Psoas muscle (tissue), 8 donors: ENCODE results near the gene ULK4. TPM values are rescaled to one million over a fixed set of nuclear protein-coding genes. Genes with fewer than 3 reads are reported as not detected.

ENCODE experiments used
- ATAC-seq, 4 donors: fragments of 200-7000 bp; cut with Tn5 transposase; one replicate each; pipeline ENCODE4 v1.9.1; 2020; ENCODE audit warnings: moderate library complexity in 3 of 4, mild to moderate bottlenecking in 2 of 4
- DNase-seq, 2 donors: peaks; one replicate each; pipeline ENCODE4 v3.0.0-alpha.2; 2020
- H3K27ac ChIP-seq: fragments of 200-600 bp; one replicate; pipeline ENCODE4 v1.8.0; 2022
- H3K27me3 ChIP-seq, 3 donors: fragments of 200-600 bp in 1 of 3; one replicate each; pipeline versions ENCODE4 v1.6.1 to v1.8.0; 2013 to 2022; ENCODE audit warnings: low read length in 2 of 3, mild to moderate bottlenecking in 2 of 3, moderate library complexity in 1 of 3; ENCODE audit not compliant: insufficient read depth in 3 of 3
- H3K36me3 ChIP-seq, 2 donors: fragments of 200-600 bp in 1 of 2; one replicate each; pipeline versions ENCODE4 v1.6.1 to v1.8.0; 2013 to 2022; ENCODE audit warnings: low read depth in 1 of 2, mild to moderate bottlenecking in 1 of 2, moderate library complexity in 1 of 2; ENCODE audit not compliant: insufficient read depth in 1 of 2
- H3K4me1 ChIP-seq: fragments of 200-600 bp; one replicate; pipeline ENCODE4 v1.8.0; 2022
- H3K4me3 ChIP-seq: fragments of 200-600 bp; one replicate; pipeline ENCODE4 v1.8.0; 2022; ENCODE audit warnings: mild to moderate bottlenecking
- H3K9me3 ChIP-seq: fragments of 200-600 bp; one replicate; pipeline ENCODE4 v1.8.0; 2022
- CTCF ChIP-seq: fragments of 200-600 bp; IDR thresholded peaks from one replicate; pipeline ENCODE4 v1.8.0; 2022; ENCODE audit warnings: antibody characterized with exemption
- WGBS, 3 donors: extraction: QIAGEN DNeasy Blood & Tissue Kit; methylation state at CpG; one replicate each; pipeline versions ENCODE4 v1.1.6 to v1.1.7; 2013; 5-methylcytosine and 5-hydroxymethylcytosine counted together
- intact Hi-C, 2 donors: fragments of 100-400 bp; cut with DNase I; formaldehyde crosslinking; loops; one replicate each; pipeline versions ENCODE4 v1.11.0 to v1.14.2; 2022
- polyA plus RNA-seq, 3 donors: library from polyadenylated mRNA; stranded (reverse); fragments of 200-250 nt; gene quantifications; one replicate each; pipeline ENCODE4 v1.2.3, GENCODE V29; 2013
- total RNA-seq, 4 donors: library from RNA; stranded (reverse); fragmentation: NEBNext Ultra II Directional in 2 of 4; extraction: Animal tissue kit (Norgen Biotek cat#: 25700) in 2 of 4; gene quantifications; one replicate each; pipeline versions ENCODE4 v1.2.1 to v1.2.4, GENCODE V29; 2021 to 2023
- donor health status: healthy with polysubstance abuse.
- donor health status: DM: no; HTN: no; CAD: no; lungs with moderate emphysema.
- donor health status: Bipolar disorder and iron deficiency.
- donor health status: healthy.
- donor health status: DM: yes; HTN: yes; CAD: no.
- donor health status: DM: no; HTN: no; CAD: no.
- donor health status: DM: no; HTN: no; CAD: no.
- donor health status: DM: yes; HTN: yes; CAD: no.

Gene ULK4
- total and polyA plus RNA-seq, 7 donors = 0.61 to 3.2 (median 1.0) TPM

DNA sequence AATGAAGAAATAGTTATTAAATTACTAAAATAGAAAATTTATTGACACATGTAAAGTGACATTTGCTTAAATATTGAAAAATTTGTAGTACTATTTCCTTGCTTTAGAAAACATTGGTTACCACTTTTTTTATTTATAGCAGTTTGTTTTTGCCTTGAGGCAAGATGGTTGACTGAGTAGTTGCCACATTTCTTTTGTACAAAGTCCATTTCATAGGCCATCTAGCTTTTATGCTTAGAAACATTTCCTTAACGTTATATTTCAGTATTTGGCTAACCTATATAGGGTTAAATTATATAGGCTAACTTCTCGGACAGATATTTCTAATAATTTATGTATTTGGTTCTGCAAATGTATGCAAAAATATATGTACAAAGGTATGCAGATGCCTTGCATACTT is 745.5 kb downstream of the ULK4 start:
- ATAC-seq = no peak
- 71 to 82% (median 79%) methylated on average over 2 of the region's 2 CpGs for WGBS, 3 donors
- Histone ChIP-seq H3K4me1 (peaks cover 72% of the 10 kb centered on the region), H3K4me3 (no peak overlapping the region), H3K27me3 (no peaks in the 10 kb centered on the region), H3K36me3 (no peaks in the 10 kb centered on the region), H3K27ac (no peak overlapping the region), H3K9me3 (no peaks in the 10 kb centered on the region)
- no peak for DNase-seq
- no peak for TF ChIP-seq CTCF
- intact Hi-C loops = no loop called here

DNA sequence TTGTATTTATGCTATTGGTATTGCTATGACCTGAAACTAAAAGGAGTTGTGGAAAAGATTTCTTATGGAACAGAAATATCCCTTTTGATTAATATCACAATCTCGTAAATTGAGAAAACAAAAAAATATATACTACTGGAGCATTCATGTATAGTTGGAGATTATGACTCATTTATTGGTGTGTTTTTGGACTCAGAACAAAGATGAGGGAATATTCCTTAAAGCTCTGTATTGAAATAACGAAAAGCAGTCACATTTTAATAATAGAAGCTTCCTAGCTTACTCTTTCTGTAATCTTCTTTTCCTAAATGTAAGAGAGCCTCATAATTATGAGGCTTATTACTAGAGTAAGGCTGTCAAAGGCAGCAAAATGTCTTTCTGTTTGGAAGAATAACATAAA is 748.3 kb downstream of the ULK4 start:
- no peak for TF ChIP-seq CTCF
- peaks cover 58% of the 10 kb centered on the region for H3K4me1 ChIP-seq
- intact Hi-C loops = no loop called here
- H3K4me3 ChIP-seq = no peak overlapping the region
- no peaks in the 10 kb centered on the region for H3K27me3 ChIP-seq
- WGBS, 3 donors = 75 to 83% (median 79%) methylated on average over 2 of the region's 2 CpGs
- DNase-seq (no peak), ATAC-seq (no peak)
- H3K27ac ChIP-seq = no peak overlapping the region
- no peaks in the 10 kb centered on the region for H3K9me3 ChIP-seq
- H3K36me3 ChIP-seq = no peaks in the 10 kb centered on the region

GRCh38 chr3:41212088-41212487 is 749.8 kb downstream of the ULK4 start:
- Histone ChIP-seq H3K4me3 (no peak overlapping the region), H3K36me3 (no peaks in the 10 kb centered on the region), H3K27me3 (no peaks in the 10 kb centered on the region), H3K9me3 (no peaks in the 10 kb centered on the region), H3K4me1 (peaks cover 67% of the 10 kb centered on the region), H3K27ac (no peak overlapping the region)
- no peak for TF ChIP-seq CTCF
- no peak for ATAC-seq
- intact Hi-C loops = no loop called here
- no peak for DNase-seq
- 92 to 97% (median 92%) methylated on average over 2 of the region's 2 CpGs for WGBS, 3 donors

GRCh38 chr3:41210966-41211365 is 750.9 kb downstream of the ULK4 start:
- Histone ChIP-seq H3K27ac (no peak overlapping the region), H3K36me3 (no peaks in the 10 kb centered on the region), H3K4me3 (no peak overlapping the region), H3K4me1 (peaks cover 67% of the 10 kb centered on the region), H3K27me3 (no peaks in the 10 kb centered on the region), H3K9me3 (no peaks in the 10 kb centered on the region)
- WGBS, 3 donors = 86 to 91% (median 88%) methylated on average over 5 of the region's 5 CpGs
- DNase-seq (no peak), ATAC-seq (no peak)
- TF ChIP-seq CTCF = no peak
- intact Hi-C loops = no loop called here

GRCh38 chr3:41209646-41210045 is 752.3 kb downstream of the ULK4 start:
- intact Hi-C loops = loop anchor here in 1 of 2 donors (10.0 kb wide), 3 partner anchors 235 to 885 kb away; no protein-coding TSS in a partner anchor
- H3K4me3 ChIP-seq = no peak overlapping the region
- ATAC-seq = no peak
- no peaks in the 10 kb centered on the region for H3K27me3 ChIP-seq
- H3K27ac ChIP-seq = no peak overlapping the region
- H3K9me3 ChIP-seq = no peaks in the 10 kb centered on the region
- 91 to 97% (median 92%) methylated on average over 5 of the region's 5 CpGs for WGBS, 3 donors
- no peaks in the 10 kb centered on the region for H3K36me3 ChIP-seq
- no peak for TF ChIP-seq CTCF
- H3K4me1 ChIP-seq = peaks cover 69% of the 10 kb centered on the region
- DNase-seq = no peak
